CD14-positive monocyte (primary cell): ENCODE data around the gene HIVEP3. TPM values are rescaled to one million over a fixed set of nuclear protein-coding genes. Genes with fewer than 3 reads are reported as not detected.
A peak's percentile ranks its signal among the peaks of the same experiment; 100 is the strongest.

Source experiments
- DNase-seq, 3 donors: peaks; one replicate each; pipeline ENCODE4 v3.0.0-alpha.2; 2011 to 2022
- H2AFZ ChIP-seq: 2 replicates; pipeline ENCODE4 v1.6.0; 2012; ENCODE audit warnings: mild to moderate bottlenecking, low read depth, low read length, inconsistent platforms; ENCODE audit not compliant: insufficient read depth, poor library complexity, severe bottlenecking
- H3K27ac ChIP-seq, 2 donors: 1 replicate in 1 of 2; 2 replicates in 1 of 2; pipeline ENCODE4 v1.5.1; 2012 to 2013; ENCODE audit warnings: low read length in 2 of 2, control low read depth in 1 of 2, inconsistent platforms in 1 of 2, low read depth in 1 of 2, mild to moderate bottlenecking in 1 of 2
- H3K27me3 ChIP-seq, 2 donors: one replicate each; pipeline versions ENCODE4 v1.6.0 to v1.6.1; 2011 to 2013; ENCODE audit warnings: low read length in 2 of 2; ENCODE audit not compliant: control insufficient read depth in 2 of 2, insufficient read depth in 2 of 2
- H3K36me3 ChIP-seq, 2 donors: replicated peaks in 1 of 2; 1 replicate in 1 of 2; 2 replicates in 1 of 2; pipeline versions ENCODE4 v1.5.1 to v1.6.1; 2012 to 2013; ENCODE audit warnings: low read length in 2 of 2, control low read depth in 1 of 2, inconsistent platforms in 1 of 2, mild to moderate bottlenecking in 1 of 2; ENCODE audit not compliant: insufficient read depth in 2 of 2, control insufficient read depth in 1 of 2
- H3K4me1 ChIP-seq, 2 donors: 1 replicate in 1 of 2; 2 replicates in 1 of 2; pipeline versions ENCODE4 v1.5.1 to v1.6.1; 2012 to 2013; ENCODE audit warnings: low read length in 2 of 2, control low read depth in 1 of 2, inconsistent platforms in 1 of 2, mild to moderate bottlenecking in 1 of 2, moderate library complexity in 1 of 2; ENCODE audit not compliant: insufficient read depth in 2 of 2, control insufficient read depth in 1 of 2
- H3K4me2 ChIP-seq: replicated peaks from 2 replicates; pipeline ENCODE3; 2012; ENCODE audit warnings: low read length, moderate library complexity, mild to moderate bottlenecking; ENCODE audit not compliant: poor library complexity, severe bottlenecking; ENCODE audit errors: extremely low read depth
- H3K4me3 ChIP-seq, 3 experiments: fragments of 200-600 bp in 1 of 3; sonication (generic) in 1 of 3; replicated peaks in 1 of 3; 1 replicate in 2 of 3; 2 replicates in 1 of 3; pipeline ENCODE4 v1.5.1; 2011 to 2013; ENCODE audit warnings: low read length in 3 of 3, mild to moderate bottlenecking in 3 of 3, control low read depth in 2 of 3, low read depth in 2 of 3, inconsistent platforms in 1 of 3, moderate library complexity in 1 of 3
- H3K79me2 ChIP-seq: 2 replicates; pipeline ENCODE4 v1.6.0; 2012; ENCODE audit warnings: mild to moderate bottlenecking, control low read depth, inconsistent platforms, low read length, moderate library complexity; ENCODE audit not compliant: insufficient read depth
- H3K9ac ChIP-seq: 2 replicates; pipeline ENCODE4 v1.6.0; 2017; ENCODE audit warnings: low read length, mild to moderate bottlenecking; ENCODE audit not compliant: insufficient read depth, poor library complexity, severe bottlenecking
- H3K9me3 ChIP-seq, 2 donors: replicated peaks in 1 of 2; 1 replicate in 1 of 2; 2 replicates in 1 of 2; pipeline versions ENCODE4 v1.5.1 to v1.6.1; 2012 to 2013; ENCODE audit warnings: low read length in 2 of 2, control low read depth in 1 of 2; ENCODE audit not compliant: control insufficient read depth in 1 of 2, insufficient read depth in 1 of 2
- H4K20me1 ChIP-seq: 2 replicates; pipeline ENCODE4 v1.6.0; 2012; ENCODE audit warnings: mild to moderate bottlenecking, low read length, control low read depth, moderate library complexity; ENCODE audit not compliant: insufficient read depth
- H3K27ac Mint-ChIP-seq, 7 donors: one replicate each; pipeline ENCODE4 v1.8.0; 2020; ENCODE audit warnings: mild to moderate bottlenecking in 7 of 7, mixed read lengths in 7 of 7, moderate library complexity in 6 of 7, inconsistent platforms in 2 of 7
- H3K27me3 Mint-ChIP-seq, 3 donors: one replicate each; pipeline ENCODE4 v1.8.0; 2021 to 2022; ENCODE audit warnings: low read depth in 3 of 3, mild to moderate bottlenecking in 3 of 3, mixed read lengths in 3 of 3, moderate library complexity in 3 of 3, inconsistent platforms in 1 of 3
- H3K36me3 Mint-ChIP-seq, 2 donors: one replicate each; pipeline ENCODE4 v1.8.0; 2020; ENCODE audit warnings: mixed read lengths in 2 of 2, inconsistent platforms in 1 of 2, mild to moderate bottlenecking in 1 of 2
- H3K4me1 Mint-ChIP-seq: one replicate; pipeline ENCODE4 v1.8.0; 2020; ENCODE audit warnings: mild to moderate bottlenecking, mixed read lengths
- H3K4me3 Mint-ChIP-seq, 2 donors: one replicate each; pipeline ENCODE4 v1.8.0; 2020; ENCODE audit warnings: mild to moderate bottlenecking in 2 of 2, mixed read lengths in 2 of 2, moderate library complexity in 1 of 2
- H3K9me3 Mint-ChIP-seq, 7 donors: one replicate each; pipeline ENCODE4 v1.8.0; 2020 to 2022; ENCODE audit warnings: mixed read lengths in 7 of 7, mild to moderate bottlenecking in 6 of 7, moderate library complexity in 6 of 7, inconsistent platforms in 2 of 7
- CTCF ChIP-seq: fragments of 200-600 bp; IDR thresholded peaks from one replicate; pipeline ENCODE4 v1.8.0; 2022; ENCODE audit warnings: antibody characterized with exemption, mild to moderate bottlenecking
- WGBS: methylation state at CpG from one replicate; pipeline ENCODE4 v1.1.5; 2013; ENCODE audit warnings: missing lambda C conversion rate; ENCODE audit not compliant: insufficient coverage; 5-methylcytosine and 5-hydroxymethylcytosine counted together
- intact Hi-C, 2 donors: fragments of 100-400 bp; cut with micrococcal nuclease; formaldehyde crosslinking; loops; one replicate each; pipeline versions ENCODE4 v1.15.0 to v1.15.1; 2023
- polyA plus RNA-seq, 3 donors: library from polyadenylated mRNA; depleted of rRNA in 1 of 3; unstranded in 2 of 3; stranded (reverse) in 1 of 3; fragments of 300-500 nt in 2 of 3; fragments of >200 nt in 1 of 3; fragmentation: Illumina TruSeq in 2 of 3; gene quantifications; 1 replicate in 2 of 3; 2 replicates in 1 of 3; pipeline ENCODE4 v1.2.3, GENCODE V29; 2012 to 2021

The HIVEP3 gene
- polyA plus RNA-seq, 3 donors: 1.2 to 3.7 (median 1.8) TPM

- Mint-ChIP-seq H3K27ac (peak overlapping the region in 1 of 7 donors; percentile 23), H3K4me3 (no peak overlapping the region), H3K9me3 (peaks cover 0 to 4% (median 2%) of the 10 kb centered on the region in 7 donors), H3K36me3 (peaks cover 12 to 20% of the 10 kb centered on the region in 2 donors), H3K27me3 (peaks cover 0 to 2% (median 1%) of the 10 kb centered on the region in 3 donors), H3K4me1 (no peaks in the 10 kb centered on the region)
- TF ChIP-seq CTCF: no peak
- no peaks in the 10 kb centered on the region for H3K79me2 ChIP-seq
- H3K36me3 ChIP-seq: peaks cover 0 to 13% of the 10 kb centered on the region in 2 donors
- no peak overlapping the region for H3K27ac ChIP-seq
- DNase-seq: no peak
- H3K27me3 ChIP-seq: no peaks in the 10 kb centered on the region
- no peaks in the 10 kb centered on the region for H3K9me3 ChIP-seq
- H3K4me2 ChIP-seq: no peak overlapping the region
- no peaks in the 10 kb centered on the region for H3K4me1 ChIP-seq
- no peak overlapping the region for H2AFZ ChIP-seq
- intact Hi-C loops: no loop called here
- peaks cover 86% of the 10 kb centered on the region for H4K20me1 ChIP-seq
- no peak overlapping the region for H3K4me3 ChIP-seq
- H3K9ac ChIP-seq: no peak overlapping the region
Measured at GRCh38 chr1:41590331-41590730, 328.4 kb downstream of the HIVEP3 start.

GRCh38 chr1:41589395-41589794, 329.3 kb downstream of the HIVEP3 start:
- Histone ChIP-seq H3K9ac (no peak overlapping the region), H2AFZ (no peak overlapping the region), H3K27me3 (no peaks in the 10 kb centered on the region), H3K4me1 (no peaks in the 10 kb centered on the region), H3K27ac (no peak overlapping the region), H3K79me2 (no peaks in the 10 kb centered on the region), H3K36me3 (peaks cover 5 to 22% of the 10 kb centered on the region in 2 donors), H3K4me3 (no peak overlapping the region), H3K4me2 (no peak overlapping the region), H3K9me3 (no peaks in the 10 kb centered on the region), H4K20me1 (peaks cover 88% of the 10 kb centered on the region)
- no peaks in the 10 kb centered on the region for H3K4me1 Mint-ChIP-seq
- peak overlapping the region in 3 of 7 donors; percentile 1 to 60 (median 19) for H3K27ac Mint-ChIP-seq
- H3K36me3 Mint-ChIP-seq: peaks cover 21 to 29% of the 10 kb centered on the region in 2 donors
- DNase-seq: no peak
- TF ChIP-seq CTCF: no peak
- H3K9me3 Mint-ChIP-seq: peaks cover 0 to 4% (median 2%) of the 10 kb centered on the region in 7 donors
- H3K27me3 Mint-ChIP-seq: peaks cover 0 to 1% (median 0%) of the 10 kb centered on the region in 3 donors
- H3K4me3 Mint-ChIP-seq: no peak overlapping the region
- WGBS: 78% methylated on average over 4 of the region's 5 CpGs
- intact Hi-C loops: no loop called here
